HL-60 (cell line): Measurements from ENCODE around the gene PRRX2.

ENCODE experiments used
- POLR2AphosphoS5 ChIP-seq: IDR thresholded peaks from 2 replicates; pipeline ENCODE4 v1.6.1; 2012; ENCODE audit warnings: low read depth
- TF ChIP-seq, protein P1 (sequence below): IDR thresholded peaks from 2 replicates; pipeline ENCODE4 v1.6.1; 2012; ENCODE audit warnings: low read depth; ENCODE audit not compliant: insufficient replicate concordance
- TF ChIP-seq, protein P2 (sequence below): IDR thresholded peaks from one replicate; pipeline ENCODE4 v1.5.1; 2011; ENCODE audit warnings: low read length, control low read depth, inconsistent platforms; ENCODE audit not compliant: insufficient read depth

DNA sequence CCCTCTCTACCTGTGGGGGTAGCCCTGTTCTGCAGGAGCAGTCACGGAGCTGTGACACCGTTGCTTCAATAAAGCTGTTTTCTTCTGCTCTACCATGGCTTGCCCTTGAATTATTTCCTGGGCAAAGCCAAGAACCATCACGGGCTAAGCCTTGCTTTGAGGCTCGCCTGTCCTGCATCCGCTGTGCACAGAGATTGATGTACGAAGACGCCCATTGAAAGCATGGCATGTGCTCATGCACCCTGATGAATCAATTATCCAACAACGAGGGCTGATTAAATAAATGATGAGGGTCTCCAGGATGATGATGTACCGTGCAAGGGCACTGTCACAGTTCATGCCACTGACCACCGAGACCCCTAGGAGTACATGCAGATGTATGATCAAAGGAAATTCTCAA lies 66.7 kb downstream of the PRRX2 start:
- TF ChIP-seq, protein P1, sequence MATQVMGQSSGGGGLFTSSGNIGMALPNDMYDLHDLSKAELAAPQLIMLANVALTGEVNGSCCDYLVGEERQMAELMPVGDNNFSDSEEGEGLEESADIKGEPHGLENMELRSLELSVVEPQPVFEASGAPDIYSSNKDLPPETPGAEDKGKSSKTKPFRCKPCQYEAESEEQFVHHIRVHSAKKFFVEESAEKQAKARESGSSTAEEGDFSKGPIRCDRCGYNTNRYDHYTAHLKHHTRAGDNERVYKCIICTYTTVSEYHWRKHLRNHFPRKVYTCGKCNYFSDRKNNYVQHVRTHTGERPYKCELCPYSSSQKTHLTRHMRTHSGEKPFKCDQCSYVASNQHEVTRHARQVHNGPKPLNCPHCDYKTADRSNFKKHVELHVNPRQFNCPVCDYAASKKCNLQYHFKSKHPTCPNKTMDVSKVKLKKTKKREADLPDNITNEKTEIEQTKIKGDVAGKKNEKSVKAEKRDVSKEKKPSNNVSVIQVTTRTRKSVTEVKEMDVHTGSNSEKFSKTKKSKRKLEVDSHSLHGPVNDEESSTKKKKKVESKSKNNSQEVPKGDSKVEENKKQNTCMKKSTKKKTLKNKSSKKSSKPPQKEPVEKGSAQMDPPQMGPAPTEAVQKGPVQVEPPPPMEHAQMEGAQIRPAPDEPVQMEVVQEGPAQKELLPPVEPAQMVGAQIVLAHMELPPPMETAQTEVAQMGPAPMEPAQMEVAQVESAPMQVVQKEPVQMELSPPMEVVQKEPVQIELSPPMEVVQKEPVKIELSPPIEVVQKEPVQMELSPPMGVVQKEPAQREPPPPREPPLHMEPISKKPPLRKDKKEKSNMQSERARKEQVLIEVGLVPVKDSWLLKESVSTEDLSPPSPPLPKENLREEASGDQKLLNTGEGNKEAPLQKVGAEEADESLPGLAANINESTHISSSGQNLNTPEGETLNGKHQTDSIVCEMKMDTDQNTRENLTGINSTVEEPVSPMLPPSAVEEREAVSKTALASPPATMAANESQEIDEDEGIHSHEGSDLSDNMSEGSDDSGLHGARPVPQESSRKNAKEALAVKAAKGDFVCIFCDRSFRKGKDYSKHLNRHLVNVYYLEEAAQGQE, result no peak
- TF ChIP-seq POLR2AphosphoS5, result no peak
- TF ChIP-seq, protein P2, sequence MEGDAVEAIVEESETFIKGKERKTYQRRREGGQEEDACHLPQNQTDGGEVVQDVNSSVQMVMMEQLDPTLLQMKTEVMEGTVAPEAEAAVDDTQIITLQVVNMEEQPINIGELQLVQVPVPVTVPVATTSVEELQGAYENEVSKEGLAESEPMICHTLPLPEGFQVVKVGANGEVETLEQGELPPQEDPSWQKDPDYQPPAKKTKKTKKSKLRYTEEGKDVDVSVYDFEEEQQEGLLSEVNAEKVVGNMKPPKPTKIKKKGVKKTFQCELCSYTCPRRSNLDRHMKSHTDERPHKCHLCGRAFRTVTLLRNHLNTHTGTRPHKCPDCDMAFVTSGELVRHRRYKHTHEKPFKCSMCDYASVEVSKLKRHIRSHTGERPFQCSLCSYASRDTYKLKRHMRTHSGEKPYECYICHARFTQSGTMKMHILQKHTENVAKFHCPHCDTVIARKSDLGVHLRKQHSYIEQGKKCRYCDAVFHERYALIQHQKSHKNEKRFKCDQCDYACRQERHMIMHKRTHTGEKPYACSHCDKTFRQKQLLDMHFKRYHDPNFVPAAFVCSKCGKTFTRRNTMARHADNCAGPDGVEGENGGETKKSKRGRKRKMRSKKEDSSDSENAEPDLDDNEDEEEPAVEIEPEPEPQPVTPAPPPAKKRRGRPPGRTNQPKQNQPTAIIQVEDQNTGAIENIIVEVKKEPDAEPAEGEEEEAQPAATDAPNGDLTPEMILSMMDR, result no peak
